NOMO-1 treated with DMSO at 0.1 percent for 48 hours (cell line): ENCODE results near the gene NUP210L.
A peak's percentile ranks its signal among the peaks of the same experiment; 100 is the strongest.
"Not testable (repeated sequence)": the region's sequence is repeated elsewhere in the genome, so short reads cannot be mapped to it uniquely, and the experiment has no call there.

ENCODE experiments used
- DNase-seq: peaks from one replicate; lab custom pipeline; 2025; ENCODE audit not compliant: unreplicated experiment; lab: John Stamatoyannopoulos, UW

Gene NUP210L

GRCh38 chr1:154170547-154171222 is 15.8 kb upstream of the NUP210L start:
- DNase-seq: no peak

GRCh38 chr1:154167461-154167860 is 12.6 kb upstream of the NUP210L start:
- no peak for DNase-seq

DNA sequence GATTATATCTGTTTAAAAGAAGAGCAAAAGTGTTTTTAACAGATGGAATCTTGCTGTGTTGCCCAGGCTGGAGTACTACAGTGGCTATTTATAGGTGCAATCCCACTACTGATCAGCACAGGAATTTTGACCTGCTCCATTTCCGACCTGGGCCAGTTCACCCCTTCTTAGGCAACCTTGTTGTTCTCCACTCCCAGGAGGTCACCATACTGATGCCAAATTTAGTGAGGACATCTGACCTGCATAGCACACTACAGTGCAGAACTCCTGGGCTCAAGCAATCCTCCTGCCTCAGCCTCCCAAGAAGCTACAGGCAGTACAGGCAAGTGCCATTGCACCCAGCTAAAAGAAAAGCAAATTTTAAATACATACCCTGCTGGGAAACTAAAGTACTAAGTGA is 11.3 kb upstream of the NUP210L start:
- no peak for DNase-seq

GRCh38 chr1:154159554-154159953 is 4.7 kb upstream of the NUP210L start:
- DNase-seq: no peak

DNA sequence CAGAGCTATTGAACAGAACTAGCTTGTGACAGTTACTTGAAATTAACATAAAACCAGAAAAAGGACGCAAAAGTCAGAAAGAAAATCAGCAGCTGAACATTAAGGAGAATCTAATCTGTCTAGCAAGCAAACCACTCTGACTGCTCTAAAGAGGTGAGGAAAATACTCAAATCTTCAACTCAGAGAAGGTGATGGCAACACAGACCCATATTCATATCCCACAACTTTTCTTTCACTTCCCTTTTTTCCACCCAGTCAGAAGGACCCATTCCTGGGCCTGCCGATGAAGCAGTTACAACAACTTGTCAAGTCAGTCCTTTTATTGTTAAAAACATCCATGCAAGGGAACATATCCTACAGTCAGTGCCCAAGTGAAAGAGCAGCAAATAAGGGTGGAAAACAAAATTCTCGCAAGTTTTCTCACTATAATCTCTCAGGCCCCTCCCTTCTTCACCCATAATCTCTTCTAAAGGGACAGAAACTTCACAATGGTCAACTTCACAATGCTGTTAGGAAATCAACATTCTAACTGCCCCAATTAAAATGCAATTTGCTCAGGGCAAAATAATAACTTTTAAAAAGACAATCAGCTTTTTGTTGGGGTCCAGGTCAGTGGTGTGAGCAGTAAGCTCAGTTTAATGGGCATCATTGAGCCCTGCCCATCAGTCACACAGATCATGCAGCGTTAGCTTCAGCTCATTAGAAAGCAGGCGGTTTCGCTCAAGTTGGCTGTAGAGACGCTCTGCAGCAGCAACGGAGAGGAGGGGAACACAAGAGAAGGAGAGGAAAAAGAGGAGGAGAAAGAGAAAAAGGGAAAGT is 3.6 kb upstream of the NUP210L start:
- DNase-seq: peak; percentile 83

DNA sequence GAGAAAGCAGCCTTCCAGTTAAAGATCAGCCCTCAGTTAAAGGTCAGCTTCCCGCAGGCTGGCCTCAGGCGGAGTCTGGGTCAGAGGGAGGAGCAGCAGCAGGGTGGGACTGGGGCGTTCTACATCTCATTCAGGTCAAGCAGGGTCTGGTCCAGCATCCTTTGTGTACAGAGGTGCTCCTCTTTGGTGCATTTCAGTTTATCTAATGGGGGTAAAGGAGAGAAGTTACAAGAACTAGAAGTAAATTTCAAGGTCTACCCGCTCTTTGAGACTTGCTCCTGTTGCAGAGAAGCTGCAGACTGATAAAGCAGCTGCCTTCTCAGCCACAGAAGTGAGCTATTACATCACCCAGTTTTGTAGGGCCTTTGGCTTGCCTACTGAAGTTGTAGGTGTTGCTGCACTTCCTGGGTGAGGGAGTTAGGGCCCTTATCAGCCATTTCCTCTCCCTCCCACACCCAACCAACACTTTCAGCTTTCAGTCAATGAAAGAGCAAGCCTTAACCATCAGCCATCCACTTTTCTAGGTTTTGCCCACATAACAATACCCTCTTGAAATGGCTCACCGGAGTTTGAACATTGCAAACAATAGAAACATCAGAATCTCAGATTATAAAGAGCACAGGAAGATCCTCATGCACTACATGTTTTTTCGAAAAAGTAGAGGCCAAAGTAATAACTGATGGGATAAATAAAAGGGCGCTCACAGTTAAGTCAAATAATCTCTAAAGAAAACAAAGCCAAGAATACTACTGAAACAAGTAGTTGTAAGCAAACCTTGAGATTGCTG is 2.8 kb upstream of the NUP210L start:
- DNase-seq: no peak

- no peak for DNase-seq
Observed at GRCh38 chr1:154155251-154155650, 378 bp upstream of the NUP210L start.

DNA sequence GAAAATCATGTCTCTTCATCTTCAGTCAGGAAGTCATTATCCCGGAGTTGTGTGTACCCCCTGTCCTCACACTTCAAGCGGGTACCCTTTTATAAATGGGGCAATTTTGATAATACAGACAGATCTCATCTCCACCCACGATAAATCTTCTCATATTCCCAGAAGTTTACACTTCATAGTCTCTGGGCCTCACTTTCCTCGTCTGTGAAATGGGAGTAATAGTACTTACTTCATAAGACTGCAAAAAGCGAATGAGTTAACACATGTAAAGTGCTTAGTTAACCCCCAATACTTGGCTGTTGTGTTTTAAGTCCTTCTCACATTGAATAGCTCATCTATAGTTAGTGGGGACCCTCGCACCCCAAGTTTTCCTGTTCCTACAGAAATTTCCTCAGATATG is 820 bp downstream of the NUP210L start:
- DNase-seq: no peak

- no peak for DNase-seq
Observed at GRCh38 chr1:154151311-154151710, 3.6 kb downstream of the NUP210L start.

- DNase-seq: peak; percentile 48
Observed at GRCh38 chr1:154148807-154149206, 6.1 kb downstream of the NUP210L start.

- DNase-seq: not testable (repeated sequence)
Observed at GRCh38 chr1:154147505-154147904, 7.4 kb downstream of the NUP210L start.

DNA sequence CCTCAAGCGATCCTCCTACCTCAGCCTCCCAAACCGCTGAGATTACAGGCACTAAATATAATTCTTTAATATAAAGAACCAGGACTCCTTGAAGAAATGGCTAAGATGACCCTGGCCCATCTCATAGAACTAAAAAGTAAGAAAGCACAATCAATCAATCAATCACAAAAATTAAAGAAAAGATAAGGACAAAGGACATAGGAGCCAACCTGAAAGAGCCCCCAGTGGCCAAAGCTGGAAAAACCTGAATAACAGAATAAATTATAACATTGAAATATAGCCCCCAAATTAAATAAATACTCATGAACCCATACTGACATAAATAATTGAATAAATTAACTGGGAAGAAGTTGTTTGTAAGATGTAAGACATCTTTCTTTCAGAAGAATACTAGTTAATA is 8.9 kb downstream of the NUP210L start:
- no peak for DNase-seq

- no peak for DNase-seq
Observed at GRCh38 chr1:154142358-154142757, 12.5 kb downstream of the NUP210L start.

GRCh38 chr1:154141240-154141639 is 13.6 kb downstream of the NUP210L start:
- DNase-seq: no peak

DNA sequence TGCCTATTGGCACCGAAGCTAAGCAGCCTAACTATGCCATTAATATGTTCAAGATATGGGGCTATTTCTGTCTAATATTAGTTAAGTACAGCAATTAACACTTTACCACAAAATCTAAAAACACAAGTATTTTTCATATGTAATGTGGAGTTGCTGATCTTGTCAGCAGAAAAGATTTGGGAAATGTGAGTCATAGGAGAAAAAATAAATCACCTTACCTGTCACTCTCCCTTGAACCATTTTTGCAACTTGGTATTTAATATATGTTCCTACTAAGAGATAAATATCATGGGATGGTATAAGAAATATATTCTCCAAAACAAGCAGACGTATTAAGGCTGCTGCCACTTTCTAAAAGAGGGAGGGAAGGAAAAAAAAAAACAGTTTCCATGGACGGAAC is 17.0 kb downstream of the NUP210L start:
- no peak for DNase-seq

DNA sequence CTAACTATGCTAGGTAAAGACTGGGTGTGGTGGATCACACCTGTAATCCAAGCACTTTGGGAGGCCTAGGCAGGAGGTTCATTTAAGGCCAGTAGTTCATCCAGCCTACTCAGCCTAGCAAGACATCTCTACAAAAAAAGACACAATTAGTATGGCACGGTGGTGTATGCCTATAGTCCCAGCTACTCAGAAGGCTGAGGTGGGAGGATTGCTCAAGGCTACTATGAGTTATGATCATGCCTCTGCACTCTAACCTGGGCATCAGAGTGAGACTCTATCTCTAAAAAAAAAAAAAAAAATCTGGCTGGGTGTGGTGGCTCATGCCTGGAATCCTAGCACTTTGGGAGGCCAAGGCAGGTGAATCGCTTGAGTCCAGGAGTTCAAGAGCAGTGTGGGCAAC is 21.6 kb downstream of the NUP210L start:
- no peak for DNase-seq

- DNase-seq: peak; percentile 44
Observed at GRCh38 chr1:154129391-154129970, 25.4 kb downstream of the NUP210L start.

GRCh38 chr1:154123205-154123604 is 31.7 kb downstream of the NUP210L start:
- not testable (repeated sequence) for DNase-seq

DNA sequence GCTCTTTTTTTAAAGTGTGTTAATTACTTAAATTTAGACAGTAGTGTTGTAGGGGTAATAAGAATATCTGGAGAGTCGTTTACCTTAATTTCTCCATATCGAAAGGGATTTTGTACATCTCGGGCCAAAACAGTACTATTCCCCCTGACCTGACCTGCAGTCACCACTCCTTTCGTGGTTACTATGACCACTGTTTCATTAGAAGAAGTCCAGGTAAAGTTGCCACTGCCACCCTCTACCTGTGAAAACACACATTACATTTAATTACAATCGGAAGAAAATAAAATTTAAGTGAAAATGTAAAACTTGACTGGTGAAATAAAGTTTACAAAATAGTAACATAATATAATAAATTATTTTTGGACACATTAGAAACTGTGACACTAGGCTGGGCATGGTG is 37.2 kb downstream of the NUP210L start:
- DNase-seq: no peak

DNA sequence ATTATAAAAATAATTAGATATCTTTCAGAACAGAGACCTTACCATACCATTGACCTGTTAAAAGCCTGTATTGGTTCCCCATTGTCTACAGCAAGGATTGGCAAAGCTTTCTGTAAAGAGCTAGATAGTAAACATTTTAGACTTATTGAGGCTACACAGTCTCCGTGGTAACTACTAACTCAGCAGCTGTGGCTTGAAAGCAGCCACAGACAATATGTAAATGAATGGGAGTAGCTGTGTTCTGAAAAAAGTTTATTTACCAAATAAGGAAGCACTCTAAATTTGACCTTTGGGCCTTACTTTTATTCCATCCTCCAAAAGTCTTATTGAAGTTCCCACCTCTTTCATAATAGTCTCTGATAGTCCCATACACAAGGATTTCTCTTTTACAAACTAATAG is 39.7 kb downstream of the NUP210L start:
- peak; percentile 13 for DNase-seq

DNA sequence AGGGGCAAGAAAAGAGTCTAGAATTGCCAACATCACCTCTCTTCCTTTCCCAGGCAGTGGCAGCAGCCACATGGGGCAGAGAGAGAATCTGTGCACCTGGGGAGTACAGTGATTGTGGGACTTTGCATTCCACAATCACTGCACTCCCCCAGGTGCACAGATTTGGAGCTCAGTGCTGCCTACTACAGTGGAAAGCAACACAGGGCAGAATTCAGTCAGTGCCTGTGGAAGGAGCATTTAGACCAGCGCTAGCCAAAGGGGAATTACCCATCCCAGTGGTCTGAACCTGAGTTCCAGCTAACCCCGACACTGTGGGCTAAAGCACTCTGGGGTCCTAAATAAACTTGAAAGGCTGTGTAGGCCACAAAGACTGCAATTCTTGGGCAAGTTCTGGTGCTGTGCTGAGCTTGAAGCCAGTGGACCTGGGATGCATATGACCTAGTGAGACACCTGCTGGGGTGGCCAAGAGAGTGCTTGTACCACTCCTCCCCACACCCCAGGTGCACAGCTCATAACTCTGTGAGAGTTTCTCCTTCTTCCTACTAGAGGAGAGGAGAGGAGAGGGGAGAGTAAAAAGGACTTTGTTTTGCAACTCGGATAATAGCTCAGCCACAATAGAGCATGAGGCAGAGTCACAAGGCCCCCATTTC is 50.3 kb downstream of the NUP210L start:
- no peak for DNase-seq
